T-cell (primary cell): ENCODE measurements around the gene MRAP. TPM values are rescaled to one million over a fixed set of nuclear protein-coding genes. Genes with fewer than 3 reads are reported as not detected.

ENCODE experiments used
- ATAC-seq, 4 experiments: fragments of 200-7000 bp in 3 of 4; fragments of 150-1000 bp in 1 of 4; cut with Tn5 transposase; replicated peaks in 1 of 4; 1 replicate in 3 of 4; 2 replicates in 1 of 4; pipeline ENCODE4 v1.10.0; 2021; ENCODE audit warnings: moderate library complexity in 3 of 4, mild to moderate bottlenecking in 2 of 4, moderate number of reproducible peaks in 1 of 4
- CTCF ChIA-PET, 2 donors: fragments of 300-600 bp; sonication (Branson Sonifier 250); formaldehyde crosslinking; loops; one replicate each; lab custom pipeline; 2022; ENCODE audit warnings: antibody characterized with exemption in 2 of 2; lab: Charles Lee
- POLR2A ChIA-PET, 2 donors: fragments of 300-600 bp; sonication (Branson Sonifier 250); formaldehyde crosslinking; loops; one replicate each; lab custom pipeline; 2022; ENCODE audit warnings: antibody characterized with exemption in 2 of 2; lab: Charles Lee
- DNase-seq, 35 experiments: peaks; one replicate each; pipeline versions ENCODE4 v3.0.0 to v3.0.0-alpha.2; 2013 to 2023
- H3K27ac ChIP-seq: one replicate; pipeline ENCODE4 v1.5.1; 2013; ENCODE audit warnings: low read length
- H3K27me3 ChIP-seq, 2 experiments: replicated peaks in 1 of 2; 1 replicate in 1 of 2; 2 replicates in 1 of 2; pipeline versions ENCODE4 v1.6.1 to v1.7.0; 2013; ENCODE audit warnings: low read length in 1 of 2, mixed read lengths in 1 of 2; ENCODE audit not compliant: control insufficient read depth in 2 of 2, insufficient read depth in 2 of 2; ENCODE audit errors: extremely low read depth in 1 of 2
- H3K36me3 ChIP-seq, 2 donors: 1 replicate in 1 of 2; 2 replicates in 1 of 2; pipeline versions ENCODE4 v1.6.1 to v1.7.0; 2013; ENCODE audit warnings: low read length in 1 of 2; ENCODE audit not compliant: control insufficient read depth in 2 of 2, insufficient read depth in 1 of 2; ENCODE audit errors: extremely low read depth in 1 of 2
- H3K4me1 ChIP-seq, 2 experiments: 1 replicate in 1 of 2; 2 replicates in 1 of 2; pipeline versions ENCODE4 v1.6.1 to v1.7.0; 2013; ENCODE audit warnings: low read length in 2 of 2, mixed read lengths in 1 of 2; ENCODE audit not compliant: insufficient read depth in 2 of 2, control insufficient read depth in 1 of 2; ENCODE audit errors: extremely low read depth in 1 of 2
- H3K4me3 ChIP-seq, 2 donors: 1 replicate in 1 of 2; 2 replicates in 1 of 2; pipeline versions ENCODE4 v1.5.1 to v1.7.0; 2013; ENCODE audit warnings: mild to moderate bottlenecking in 2 of 2, low read length in 1 of 2, moderate library complexity in 1 of 2; ENCODE audit not compliant: control insufficient read depth in 1 of 2; ENCODE audit errors: extremely low read depth in 1 of 2
- H3K9me3 ChIP-seq: 2 replicates; pipeline ENCODE4 v1.7.0; 2013
- H3K27ac Mint-ChIP-seq, 2 donors: one replicate each; pipeline ENCODE4 v1.8.0; 2020 to 2021; ENCODE audit warnings: mild to moderate bottlenecking in 2 of 2, mixed read lengths in 2 of 2
- H3K27me3 Mint-ChIP-seq, 2 donors: one replicate each; pipeline ENCODE4 v1.8.0; 2021 to 2022; ENCODE audit warnings: mixed read lengths in 2 of 2
- H3K36me3 Mint-ChIP-seq: one replicate; pipeline ENCODE4 v1.8.0; 2021; ENCODE audit warnings: mixed read lengths
- H3K4me1 Mint-ChIP-seq, 3 donors: one replicate each; pipeline ENCODE4 v1.8.0; 2020 to 2022; ENCODE audit warnings: mixed read lengths in 3 of 3, mild to moderate bottlenecking in 1 of 3
- H3K4me3 Mint-ChIP-seq, 3 donors: one replicate each; pipeline ENCODE4 v1.8.0; 2020 to 2022; ENCODE audit warnings: mild to moderate bottlenecking in 3 of 3, mixed read lengths in 3 of 3, moderate library complexity in 3 of 3
- H3K9me3 Mint-ChIP-seq, 3 donors: one replicate each; pipeline ENCODE4 v1.8.0; 2020 to 2022; ENCODE audit warnings: mixed read lengths in 3 of 3
- WGBS: methylation state at CpG from one replicate; pipeline ENCODE4 v1.1.5; 2013; ENCODE audit warnings: missing lambda C conversion rate; ENCODE audit not compliant: insufficient coverage; 5-methylcytosine and 5-hydroxymethylcytosine counted together
- total RNA-seq, 35 experiments: library from RNA in 6 of 35; stranded (reverse) in 6 of 35; fragments of 120-200 nt in 1 of 35; gene quantifications; one replicate each; pipeline versions ENCODE4 v1.2.1 to v1.2.4 and lab custom pipeline; 2013 to 2026

MRAP gene
- total RNA-seq, 5 donors from 2014 or later (not counting 1 experiment from before 2014, with no cell fraction given) = not detected

DNA sequence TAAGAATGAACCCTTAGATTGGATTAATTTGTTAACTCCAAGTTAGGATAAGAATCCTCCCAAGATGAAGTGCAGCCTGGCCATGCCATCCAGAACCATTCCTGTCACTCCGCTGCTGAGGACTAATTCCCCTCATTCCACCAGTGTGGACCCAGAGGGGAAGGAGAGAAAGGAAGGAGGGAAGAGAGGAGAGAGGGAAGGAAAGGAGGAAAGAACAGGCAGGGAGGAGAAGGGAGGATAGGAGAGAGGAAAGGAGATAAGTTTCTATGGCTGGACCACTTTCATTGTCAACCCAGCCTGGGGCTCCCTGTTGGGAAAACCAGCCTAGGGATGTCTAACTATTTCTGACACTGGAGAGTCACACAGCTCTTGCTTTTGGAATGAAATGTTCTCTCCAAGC lies 4.7 kb downstream of the MRAP start:
- CTCF ChIA-PET = no interaction called here
- no peak for ATAC-seq
- H3K27me3 Mint-ChIP-seq = no peaks in the 10 kb centered on the region
- POLR2A ChIA-PET = interaction anchor here in 1 of 2 donors (0.7 kb wide), 1 partner anchor 21 kb away, joined by 7 read pairs; no protein-coding TSS in a partner anchor
- DNase-seq = no peak
- H3K4me3 ChIP-seq = no peak overlapping the region
- H3K4me3 Mint-ChIP-seq = no peak overlapping the region
- no peaks in the 10 kb centered on the region for H3K27me3 ChIP-seq
- no CpG with 5 or more reads among the region's 1 CpG for WGBS
- no peaks in the 10 kb centered on the region for H3K4me1 Mint-ChIP-seq
- no peak overlapping the region for H3K27ac Mint-ChIP-seq
- H3K4me1 ChIP-seq = no peaks in the 10 kb centered on the region
- no peak overlapping the region for H3K27ac ChIP-seq
- H3K9me3 Mint-ChIP-seq = no peaks in the 10 kb centered on the region
- H3K36me3 Mint-ChIP-seq = peaks cover 19% of the 10 kb centered on the region
- H3K36me3 ChIP-seq = peaks cover 0 to 1% of the 10 kb centered on the region in 2 donors
- H3K9me3 ChIP-seq = no peaks in the 10 kb centered on the region

DNA sequence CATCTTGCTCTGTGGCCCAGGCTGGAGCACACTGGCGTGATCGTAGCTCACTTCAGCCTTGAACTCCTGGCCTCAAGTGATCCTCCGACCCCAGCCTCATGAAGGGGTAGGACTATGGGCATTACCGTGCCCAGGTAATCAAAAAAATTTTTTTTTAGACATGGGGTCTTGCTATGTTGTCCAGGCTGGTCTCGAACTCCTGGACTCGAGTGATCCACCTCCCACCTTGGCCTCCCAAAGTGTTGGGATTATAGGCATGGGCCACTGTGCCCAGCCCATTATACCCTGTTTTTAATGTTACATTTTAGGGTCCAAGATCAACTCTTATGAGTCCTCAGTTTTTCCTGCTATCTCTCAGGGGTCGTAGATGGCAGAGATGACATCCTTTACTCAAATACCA lies 6.3 kb downstream of the MRAP start:
- peaks cover 19% of the 10 kb centered on the region for H3K36me3 Mint-ChIP-seq
- Histone ChIP-seq H3K36me3 (peaks cover 0 to 5% of the 10 kb centered on the region in 2 donors), H3K27me3 (no peaks in the 10 kb centered on the region), H3K4me3 (no peak overlapping the region), H3K4me1 (no peaks in the 10 kb centered on the region), H3K9me3 (no peaks in the 10 kb centered on the region), H3K27ac (no peak overlapping the region)
- H3K27ac Mint-ChIP-seq = no peak overlapping the region
- no peaks in the 10 kb centered on the region for H3K27me3 Mint-ChIP-seq
- POLR2A ChIA-PET = no interaction called here
- H3K4me1 Mint-ChIP-seq = no peaks in the 10 kb centered on the region
- 95% methylated on average over 3 of the region's 7 CpGs for WGBS
- H3K9me3 Mint-ChIP-seq = no peaks in the 10 kb centered on the region
- no peak for ATAC-seq
- CTCF ChIA-PET = no interaction called here
- DNase-seq = no peak
- H3K4me3 Mint-ChIP-seq = no peak overlapping the region

DNA sequence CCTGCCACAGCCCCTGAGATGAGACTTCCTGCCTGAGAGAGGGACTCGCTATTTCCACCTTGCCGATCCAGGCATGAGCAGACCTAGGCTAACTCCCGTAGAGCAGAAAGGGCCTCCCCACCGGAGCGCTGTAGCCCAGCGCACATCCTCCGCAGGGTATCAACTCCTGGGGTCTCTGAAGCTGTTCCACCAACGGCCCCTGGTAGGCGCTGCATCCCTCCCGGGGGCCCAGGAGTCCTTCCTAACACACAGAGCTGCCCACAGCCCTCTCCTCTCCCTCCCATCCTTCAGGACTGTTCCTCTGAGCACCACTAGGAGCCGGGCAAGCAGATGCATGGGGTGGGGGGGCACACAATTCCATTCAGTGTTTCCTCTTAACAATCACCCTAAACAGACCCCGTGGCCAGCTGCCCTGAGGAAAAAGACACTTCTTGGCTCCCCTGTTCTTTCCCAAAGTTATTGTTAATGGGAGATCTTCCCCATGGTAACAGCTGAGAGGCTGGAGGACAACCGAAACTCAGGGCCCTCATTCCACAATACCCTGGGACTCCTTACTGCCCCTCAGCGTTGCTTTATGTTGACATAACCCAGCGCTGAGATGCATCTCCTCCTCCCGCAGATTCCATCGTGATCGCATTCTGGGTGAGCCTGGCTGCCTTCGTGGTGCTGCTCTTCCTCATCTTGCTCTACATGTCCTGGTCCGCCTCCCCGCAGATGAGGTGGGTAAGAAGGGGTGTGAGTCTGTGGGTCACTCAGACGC lies 7.5 kb downstream of the MRAP start:
- ChIA-PET POLR2A (no interaction called here), CTCF (no interaction called here)
- WGBS = 81% methylated on average over 12 of the region's 22 CpGs

DNA sequence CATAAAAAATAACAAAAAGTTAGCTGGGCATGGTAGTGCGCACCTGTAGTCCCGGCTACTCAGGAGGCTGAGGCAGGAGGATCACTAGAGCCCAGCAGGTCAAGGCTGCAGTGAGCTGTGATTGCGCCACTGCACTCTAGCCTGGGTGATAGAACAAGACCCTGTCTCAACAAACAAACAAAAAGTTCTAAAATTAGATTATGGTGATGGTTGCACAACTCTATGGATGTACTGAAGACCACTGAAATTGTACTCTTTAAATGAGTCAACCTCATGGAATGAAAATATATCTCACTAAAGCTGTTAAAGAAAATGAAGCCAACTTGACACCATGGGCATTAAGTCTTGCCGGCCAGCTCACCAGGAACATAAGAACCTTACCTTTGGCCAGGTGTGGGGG lies 9.1 kb downstream of the MRAP start:
- H3K9me3 ChIP-seq = no peaks in the 10 kb centered on the region
- no peaks in the 10 kb centered on the region for H3K27me3 ChIP-seq
- no peak overlapping the region for H3K27ac Mint-ChIP-seq
- H3K4me3 ChIP-seq = no peak overlapping the region
- ChIA-PET CTCF (interaction anchor here in 1 of 2 donors (0.6 kb wide), 1 partner anchor 17 kb away, joined by 3 read pairs; no protein-coding TSS in a partner anchor), POLR2A (interaction anchor here in 1 of 2 donors (0.7 kb wide), 1 partner anchor 55 kb away, joined by 4 read pairs; no protein-coding TSS in a partner anchor)
- WGBS = 100% methylated on average over 3 of the region's 4 CpGs
- H3K4me1 Mint-ChIP-seq = no peaks in the 10 kb centered on the region
- no peak for DNase-seq
- ATAC-seq = no peak
- H3K27ac ChIP-seq = no peak overlapping the region
- H3K4me1 ChIP-seq = no peaks in the 10 kb centered on the region
- H3K36me3 ChIP-seq = peaks cover 7 to 15% of the 10 kb centered on the region in 2 donors
- no peaks in the 10 kb centered on the region for H3K9me3 Mint-ChIP-seq
- H3K27me3 Mint-ChIP-seq = no peaks in the 10 kb centered on the region
- peaks cover 23% of the 10 kb centered on the region for H3K36me3 Mint-ChIP-seq
- no peak overlapping the region for H3K4me3 Mint-ChIP-seq

More for the DNA sequence above, 7.5 kb downstream of the MRAP start:
- DNase-seq (no peak), ATAC-seq (no peak)
- Mint-ChIP-seq H3K9me3 (no peaks in the 10 kb centered on the region), H3K27me3 (no peaks in the 10 kb centered on the region), H3K4me1 (no peaks in the 10 kb centered on the region), H3K27ac (no peak overlapping the region), H3K36me3 (peaks cover 18% of the 10 kb centered on the region), H3K4me3 (no peak overlapping the region)
- Histone ChIP-seq H3K4me3 (no peak overlapping the region), H3K27me3 (no peaks in the 10 kb centered on the region), H3K4me1 (no peaks in the 10 kb centered on the region), H3K27ac (no peak overlapping the region), H3K36me3 (peaks cover 0 to 5% of the 10 kb centered on the region in 2 donors), H3K9me3 (no peaks in the 10 kb centered on the region)

DNA sequence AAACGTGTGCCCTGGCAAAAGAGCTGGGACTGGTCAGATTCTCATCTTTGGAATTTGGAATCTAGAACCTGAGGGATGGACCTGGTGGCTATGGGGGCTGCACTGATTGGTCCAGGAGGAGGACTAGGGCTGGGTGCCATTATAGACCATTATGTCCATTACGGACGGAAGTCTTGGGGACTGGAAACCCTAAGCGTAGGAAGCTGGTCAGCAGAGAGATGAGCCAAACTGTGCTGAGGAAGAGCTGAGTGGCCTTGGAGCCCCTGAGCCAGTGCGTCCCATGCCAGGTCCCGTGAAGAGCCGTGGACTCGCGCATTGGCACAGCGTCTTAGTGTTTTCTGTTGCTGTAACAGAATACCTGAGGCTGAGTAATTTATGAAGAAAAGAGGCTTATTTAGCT lies 10.0 kb downstream of the MRAP start:
- Mint-ChIP-seq H3K4me1 (no peaks in the 10 kb centered on the region), H3K27ac (no peak overlapping the region), H3K27me3 (no peaks in the 10 kb centered on the region), H3K9me3 (no peaks in the 10 kb centered on the region), H3K36me3 (peaks cover 31% of the 10 kb centered on the region), H3K4me3 (no peak overlapping the region)
- WGBS = 98% methylated on average over 10 of the region's 10 CpGs
- Histone ChIP-seq H3K4me1 (no peaks in the 10 kb centered on the region), H3K9me3 (no peaks in the 10 kb centered on the region), H3K27me3 (no peaks in the 10 kb centered on the region), H3K36me3 (peaks cover 10 to 21% of the 10 kb centered on the region in 2 donors), H3K4me3 (no peak overlapping the region), H3K27ac (no peak overlapping the region)
- DNase-seq = no peak
- no peak for ATAC-seq
- ChIA-PET POLR2A (no interaction called here), CTCF (no interaction called here)

DNA sequence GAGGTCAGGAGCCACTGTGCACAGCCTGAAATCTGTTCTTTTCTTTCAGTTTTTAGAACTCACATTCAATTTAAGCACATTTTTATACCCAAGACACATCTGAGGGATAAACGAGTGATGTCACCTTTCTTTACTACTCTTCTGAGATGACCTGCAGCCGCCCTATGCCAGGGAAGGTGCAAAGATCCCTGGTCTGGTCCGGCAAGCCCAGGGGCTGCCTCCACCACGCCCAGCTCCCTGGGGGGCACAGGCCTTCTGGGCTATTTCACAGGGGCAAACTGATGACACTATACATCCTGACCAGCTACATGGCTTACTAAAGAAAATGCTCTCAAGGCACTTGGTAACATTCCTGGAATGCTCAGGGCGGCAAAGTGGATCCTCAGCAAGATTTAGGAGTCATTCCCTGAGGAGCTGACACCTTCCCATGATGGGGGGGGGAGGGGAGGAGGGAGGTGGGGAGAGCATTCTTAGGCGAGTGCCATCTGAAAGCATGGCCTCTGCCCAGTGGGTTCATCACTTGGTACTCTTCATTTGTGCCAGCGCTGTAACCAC lies 11.3 kb downstream of the MRAP start:
- no peaks in the 10 kb centered on the region for H3K4me1 Mint-ChIP-seq
- no peak overlapping the region for H3K4me3 Mint-ChIP-seq
- no peak overlapping the region for H3K27ac ChIP-seq
- no peaks in the 10 kb centered on the region for H3K9me3 Mint-ChIP-seq
- no peaks in the 10 kb centered on the region for H3K27me3 ChIP-seq
- H3K4me1 ChIP-seq = no peaks in the 10 kb centered on the region
- H3K9me3 ChIP-seq = no peaks in the 10 kb centered on the region
- DNase-seq (no peak), ATAC-seq (no peak)
- ChIA-PET POLR2A (no interaction called here), CTCF (no interaction called here)
- no peaks in the 10 kb centered on the region for H3K27me3 Mint-ChIP-seq
- H3K4me3 ChIP-seq = no peak overlapping the region
- H3K36me3 Mint-ChIP-seq = peaks cover 37% of the 10 kb centered on the region
- peaks cover 17 to 21% of the 10 kb centered on the region in 2 donors for H3K36me3 ChIP-seq
- H3K27ac Mint-ChIP-seq = no peak overlapping the region
- WGBS = 95% methylated on average over 6 of the region's 7 CpGs
